GM23338 (cell line): ENCODE results near the gene TPMT. TPM values are rescaled to one million over a fixed set of nuclear protein-coding genes. Genes with fewer than 3 reads are reported as not detected.

Source experiments
- ATAC-seq: fragments of 200-7000 bp; cut with Tn5 transposase; 3 replicates; pipeline ENCODE4 v1.9.1; 2020
- DNase-seq: peaks from one replicate; pipeline ENCODE4 v3.0.0-alpha.2; 2015; ENCODE audit warnings: low spot score
- H2AFZ ChIP-seq: fragments of 200-600 bp; sonication (generic); 2 replicates; pipeline ENCODE4 v1.8.0; 2016; ENCODE audit warnings: antibody characterized with exemption, mild to moderate bottlenecking, moderate library complexity
- H3F3A ChIP-seq: fragments of 200-600 bp; sonication (generic); replicated peaks from 2 replicates; pipeline ENCODE4 v1.8.0; 2017; ENCODE audit warnings: antibody characterized with exemption, mixed run types, low read depth
- H3K27ac ChIP-seq: fragments of 200-600 bp; sonication (generic); 2 replicates; pipeline ENCODE4 v1.6.1; 2016; ENCODE audit warnings: low read depth
- H3K27me3 ChIP-seq: fragments of 200-600 bp; sonication (generic); 2 replicates; pipeline ENCODE4 v1.8.0; 2016; ENCODE audit warnings: mild to moderate bottlenecking, mixed run types, moderate library complexity; ENCODE audit not compliant: insufficient read depth
- H3K36me3 ChIP-seq: fragments of 200-600 bp; sonication (generic); 2 replicates; pipeline ENCODE4 v1.8.0; 2016; ENCODE audit warnings: mild to moderate bottlenecking; ENCODE audit not compliant: insufficient read depth
- H3K4me1 ChIP-seq: fragments of 200-600 bp; sonication (generic); 2 replicates; pipeline ENCODE4 v1.8.0; 2016; ENCODE audit warnings: mild to moderate bottlenecking, moderate library complexity; ENCODE audit not compliant: insufficient read depth
- H3K4me2 ChIP-seq: fragments of 200-600 bp; sonication (generic); 2 replicates; pipeline ENCODE4 v1.7.1; 2017; ENCODE audit warnings: mixed run types
- H3K4me3 ChIP-seq: fragments of 200-600 bp; sonication (generic); 2 replicates; pipeline ENCODE4 v1.6.1; 2016; ENCODE audit warnings: mixed run types
- H3K79me2 ChIP-seq: fragments of 200-600 bp; sonication (generic); replicated peaks from 2 replicates; pipeline ENCODE4 v1.8.0; 2017; ENCODE audit warnings: mild to moderate bottlenecking; ENCODE audit not compliant: insufficient read depth
- H3K9me2 ChIP-seq: fragments of 200-600 bp; sonication (generic); 2 replicates; pipeline ENCODE4 v1.8.0; 2017; ENCODE audit not compliant: insufficient read depth
- H4K20me1 ChIP-seq: fragments of 200-600 bp; sonication (generic); replicated peaks from 2 replicates; pipeline ENCODE4 v1.8.0; 2017; ENCODE audit warnings: mild to moderate bottlenecking; ENCODE audit not compliant: insufficient read depth
- H3K27ac Mint-ChIP-seq: 2 replicates; pipeline ENCODE4 v1.8.0; 2020; ENCODE audit warnings: inconsistent platforms, mild to moderate bottlenecking, moderate library complexity, mixed read lengths
- H3K27me3 Mint-ChIP-seq: 3 replicates; pipeline ENCODE4 v1.8.0; 2022; ENCODE audit warnings: low read depth, mild to moderate bottlenecking, moderate library complexity, mixed read lengths, inconsistent platforms; ENCODE audit not compliant: insufficient read depth, poor library complexity
- H3K36me3 Mint-ChIP-seq: 3 replicates; pipeline ENCODE4 v1.8.0; 2021; ENCODE audit warnings: low read depth, mild to moderate bottlenecking, inconsistent platforms, moderate library complexity, mixed read lengths
- H3K4me1 Mint-ChIP-seq: 3 replicates; pipeline ENCODE4 v1.8.0; 2020; ENCODE audit warnings: mild to moderate bottlenecking, inconsistent platforms, mixed read lengths
- H3K4me3 Mint-ChIP-seq: 3 replicates; pipeline ENCODE4 v1.8.0; 2021; ENCODE audit warnings: moderate library complexity, mild to moderate bottlenecking, inconsistent platforms, mixed read lengths
- H3K9me3 Mint-ChIP-seq: 3 replicates; pipeline ENCODE4 v1.8.0; 2020; ENCODE audit warnings: moderate library complexity, mild to moderate bottlenecking, inconsistent platforms, mixed read lengths
- JUNB ChIP-seq: IDR thresholded peaks from one replicate; pipeline ENCODE4 v1.6.1; 2016; ENCODE audit warnings: antibody characterized with exemption; ENCODE audit not compliant: unreplicated experiment
- polyA plus RNA-seq: library from polyadenylated mRNA; unstranded; fragments of >200 nt; fragmentation: Nextera tagmentation; extraction: Ambion mirVana; gene quantifications from 2 replicates; pipeline ENCODE4 v1.2.1, GENCODE V29; 2016
- total RNA-seq: library from RNA; depleted of rRNA; stranded (reverse); fragments of >200 nt; shearing (Covaris generic); gene quantifications from 2 replicates; pipeline ENCODE4 v1.2.3, GENCODE V29; 2014
- TF ChIP-seq, protein P1 (sequence below): IDR thresholded peaks from one replicate; pipeline ENCODE4 v1.6.1; 2018; ENCODE audit warnings: antibody characterized with exemption; ENCODE audit not compliant: unreplicated experiment
- TF ChIP-seq, protein P2 (sequence below), 2 experiments: fragments of 200-600 bp in 1 of 2; sonication (generic) in 1 of 2; conservative IDR thresholded peaks; 2 replicates each; pipeline versions ENCODE4 v1.5.1 to v1.6.1; 2016 to 2017; ENCODE audit warnings: antibody characterized with exemption in 2 of 2, low read depth in 2 of 2, mild to moderate bottlenecking in 2 of 2, moderate library complexity in 1 of 2
- TF ChIP-seq, protein P3 (sequence below): fragments of 250-450 bp; sonication (Bioruptor Pico); IDR thresholded peaks from 2 replicates; pipeline ENCODE4 v1.5.0; 2020; ENCODE audit warnings: mild to moderate bottlenecking, moderate library complexity

TPMT gene
- total and polyA plus RNA-seq, 2 experiments from 2014 or later, result 19.5 to 21.6 TPM

DNA sequence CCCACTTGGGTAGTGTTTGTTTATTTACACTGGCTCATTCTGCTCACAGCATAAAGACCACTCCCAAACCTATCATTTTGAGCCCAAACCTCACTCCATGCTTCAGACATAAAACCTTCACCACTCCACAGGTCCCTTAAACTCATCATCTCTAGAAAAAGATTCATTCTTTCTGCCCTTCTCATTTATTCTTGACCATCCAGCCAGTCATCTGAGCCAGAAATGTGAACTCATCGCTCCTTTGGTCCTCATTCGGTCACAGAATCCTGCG lies 12.4 kb downstream of the TPMT start:
- Mint-ChIP-seq H3K9me3 (no peaks in the 10 kb centered on the region), H3K36me3 (peaks cover 36% of the 10 kb centered on the region), H3K4me3 (no peak overlapping the region), H3K27ac (no peak overlapping the region), H3K4me1 (peaks cover 5% of the 10 kb centered on the region; the same call in 2 of the 3 replicates), H3K27me3 (no peaks in the 10 kb centered on the region)
- Histone ChIP-seq H3K4me1 (no peaks in the 10 kb centered on the region), H3K9me2 (no peaks in the 10 kb centered on the region), H4K20me1 (no peaks in the 10 kb centered on the region), H3K27ac (no peak overlapping the region), H3F3A (no peaks in the 10 kb centered on the region), H3K36me3 (peaks cover 21% of the 10 kb centered on the region), H3K27me3 (no peaks in the 10 kb centered on the region), H3K4me2 (no peak overlapping the region), H3K79me2 (no peaks in the 10 kb centered on the region), H3K4me3 (no peak overlapping the region), H2AFZ (no peak overlapping the region)
- no peak for ATAC-seq
- TF ChIP-seq, protein P1, sequence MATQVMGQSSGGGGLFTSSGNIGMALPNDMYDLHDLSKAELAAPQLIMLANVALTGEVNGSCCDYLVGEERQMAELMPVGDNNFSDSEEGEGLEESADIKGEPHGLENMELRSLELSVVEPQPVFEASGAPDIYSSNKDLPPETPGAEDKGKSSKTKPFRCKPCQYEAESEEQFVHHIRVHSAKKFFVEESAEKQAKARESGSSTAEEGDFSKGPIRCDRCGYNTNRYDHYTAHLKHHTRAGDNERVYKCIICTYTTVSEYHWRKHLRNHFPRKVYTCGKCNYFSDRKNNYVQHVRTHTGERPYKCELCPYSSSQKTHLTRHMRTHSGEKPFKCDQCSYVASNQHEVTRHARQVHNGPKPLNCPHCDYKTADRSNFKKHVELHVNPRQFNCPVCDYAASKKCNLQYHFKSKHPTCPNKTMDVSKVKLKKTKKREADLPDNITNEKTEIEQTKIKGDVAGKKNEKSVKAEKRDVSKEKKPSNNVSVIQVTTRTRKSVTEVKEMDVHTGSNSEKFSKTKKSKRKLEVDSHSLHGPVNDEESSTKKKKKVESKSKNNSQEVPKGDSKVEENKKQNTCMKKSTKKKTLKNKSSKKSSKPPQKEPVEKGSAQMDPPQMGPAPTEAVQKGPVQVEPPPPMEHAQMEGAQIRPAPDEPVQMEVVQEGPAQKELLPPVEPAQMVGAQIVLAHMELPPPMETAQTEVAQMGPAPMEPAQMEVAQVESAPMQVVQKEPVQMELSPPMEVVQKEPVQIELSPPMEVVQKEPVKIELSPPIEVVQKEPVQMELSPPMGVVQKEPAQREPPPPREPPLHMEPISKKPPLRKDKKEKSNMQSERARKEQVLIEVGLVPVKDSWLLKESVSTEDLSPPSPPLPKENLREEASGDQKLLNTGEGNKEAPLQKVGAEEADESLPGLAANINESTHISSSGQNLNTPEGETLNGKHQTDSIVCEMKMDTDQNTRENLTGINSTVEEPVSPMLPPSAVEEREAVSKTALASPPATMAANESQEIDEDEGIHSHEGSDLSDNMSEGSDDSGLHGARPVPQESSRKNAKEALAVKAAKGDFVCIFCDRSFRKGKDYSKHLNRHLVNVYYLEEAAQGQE, result no peak
- TF ChIP-seq, protein P2, sequence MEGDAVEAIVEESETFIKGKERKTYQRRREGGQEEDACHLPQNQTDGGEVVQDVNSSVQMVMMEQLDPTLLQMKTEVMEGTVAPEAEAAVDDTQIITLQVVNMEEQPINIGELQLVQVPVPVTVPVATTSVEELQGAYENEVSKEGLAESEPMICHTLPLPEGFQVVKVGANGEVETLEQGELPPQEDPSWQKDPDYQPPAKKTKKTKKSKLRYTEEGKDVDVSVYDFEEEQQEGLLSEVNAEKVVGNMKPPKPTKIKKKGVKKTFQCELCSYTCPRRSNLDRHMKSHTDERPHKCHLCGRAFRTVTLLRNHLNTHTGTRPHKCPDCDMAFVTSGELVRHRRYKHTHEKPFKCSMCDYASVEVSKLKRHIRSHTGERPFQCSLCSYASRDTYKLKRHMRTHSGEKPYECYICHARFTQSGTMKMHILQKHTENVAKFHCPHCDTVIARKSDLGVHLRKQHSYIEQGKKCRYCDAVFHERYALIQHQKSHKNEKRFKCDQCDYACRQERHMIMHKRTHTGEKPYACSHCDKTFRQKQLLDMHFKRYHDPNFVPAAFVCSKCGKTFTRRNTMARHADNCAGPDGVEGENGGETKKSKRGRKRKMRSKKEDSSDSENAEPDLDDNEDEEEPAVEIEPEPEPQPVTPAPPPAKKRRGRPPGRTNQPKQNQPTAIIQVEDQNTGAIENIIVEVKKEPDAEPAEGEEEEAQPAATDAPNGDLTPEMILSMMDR (conservative IDR thresholded peaks at IDR 0.05; ENCODE audit: low read depth in 2 of 2), result no peak
- TF ChIP-seq JUNB, result no peak
- TF ChIP-seq, protein P3, sequence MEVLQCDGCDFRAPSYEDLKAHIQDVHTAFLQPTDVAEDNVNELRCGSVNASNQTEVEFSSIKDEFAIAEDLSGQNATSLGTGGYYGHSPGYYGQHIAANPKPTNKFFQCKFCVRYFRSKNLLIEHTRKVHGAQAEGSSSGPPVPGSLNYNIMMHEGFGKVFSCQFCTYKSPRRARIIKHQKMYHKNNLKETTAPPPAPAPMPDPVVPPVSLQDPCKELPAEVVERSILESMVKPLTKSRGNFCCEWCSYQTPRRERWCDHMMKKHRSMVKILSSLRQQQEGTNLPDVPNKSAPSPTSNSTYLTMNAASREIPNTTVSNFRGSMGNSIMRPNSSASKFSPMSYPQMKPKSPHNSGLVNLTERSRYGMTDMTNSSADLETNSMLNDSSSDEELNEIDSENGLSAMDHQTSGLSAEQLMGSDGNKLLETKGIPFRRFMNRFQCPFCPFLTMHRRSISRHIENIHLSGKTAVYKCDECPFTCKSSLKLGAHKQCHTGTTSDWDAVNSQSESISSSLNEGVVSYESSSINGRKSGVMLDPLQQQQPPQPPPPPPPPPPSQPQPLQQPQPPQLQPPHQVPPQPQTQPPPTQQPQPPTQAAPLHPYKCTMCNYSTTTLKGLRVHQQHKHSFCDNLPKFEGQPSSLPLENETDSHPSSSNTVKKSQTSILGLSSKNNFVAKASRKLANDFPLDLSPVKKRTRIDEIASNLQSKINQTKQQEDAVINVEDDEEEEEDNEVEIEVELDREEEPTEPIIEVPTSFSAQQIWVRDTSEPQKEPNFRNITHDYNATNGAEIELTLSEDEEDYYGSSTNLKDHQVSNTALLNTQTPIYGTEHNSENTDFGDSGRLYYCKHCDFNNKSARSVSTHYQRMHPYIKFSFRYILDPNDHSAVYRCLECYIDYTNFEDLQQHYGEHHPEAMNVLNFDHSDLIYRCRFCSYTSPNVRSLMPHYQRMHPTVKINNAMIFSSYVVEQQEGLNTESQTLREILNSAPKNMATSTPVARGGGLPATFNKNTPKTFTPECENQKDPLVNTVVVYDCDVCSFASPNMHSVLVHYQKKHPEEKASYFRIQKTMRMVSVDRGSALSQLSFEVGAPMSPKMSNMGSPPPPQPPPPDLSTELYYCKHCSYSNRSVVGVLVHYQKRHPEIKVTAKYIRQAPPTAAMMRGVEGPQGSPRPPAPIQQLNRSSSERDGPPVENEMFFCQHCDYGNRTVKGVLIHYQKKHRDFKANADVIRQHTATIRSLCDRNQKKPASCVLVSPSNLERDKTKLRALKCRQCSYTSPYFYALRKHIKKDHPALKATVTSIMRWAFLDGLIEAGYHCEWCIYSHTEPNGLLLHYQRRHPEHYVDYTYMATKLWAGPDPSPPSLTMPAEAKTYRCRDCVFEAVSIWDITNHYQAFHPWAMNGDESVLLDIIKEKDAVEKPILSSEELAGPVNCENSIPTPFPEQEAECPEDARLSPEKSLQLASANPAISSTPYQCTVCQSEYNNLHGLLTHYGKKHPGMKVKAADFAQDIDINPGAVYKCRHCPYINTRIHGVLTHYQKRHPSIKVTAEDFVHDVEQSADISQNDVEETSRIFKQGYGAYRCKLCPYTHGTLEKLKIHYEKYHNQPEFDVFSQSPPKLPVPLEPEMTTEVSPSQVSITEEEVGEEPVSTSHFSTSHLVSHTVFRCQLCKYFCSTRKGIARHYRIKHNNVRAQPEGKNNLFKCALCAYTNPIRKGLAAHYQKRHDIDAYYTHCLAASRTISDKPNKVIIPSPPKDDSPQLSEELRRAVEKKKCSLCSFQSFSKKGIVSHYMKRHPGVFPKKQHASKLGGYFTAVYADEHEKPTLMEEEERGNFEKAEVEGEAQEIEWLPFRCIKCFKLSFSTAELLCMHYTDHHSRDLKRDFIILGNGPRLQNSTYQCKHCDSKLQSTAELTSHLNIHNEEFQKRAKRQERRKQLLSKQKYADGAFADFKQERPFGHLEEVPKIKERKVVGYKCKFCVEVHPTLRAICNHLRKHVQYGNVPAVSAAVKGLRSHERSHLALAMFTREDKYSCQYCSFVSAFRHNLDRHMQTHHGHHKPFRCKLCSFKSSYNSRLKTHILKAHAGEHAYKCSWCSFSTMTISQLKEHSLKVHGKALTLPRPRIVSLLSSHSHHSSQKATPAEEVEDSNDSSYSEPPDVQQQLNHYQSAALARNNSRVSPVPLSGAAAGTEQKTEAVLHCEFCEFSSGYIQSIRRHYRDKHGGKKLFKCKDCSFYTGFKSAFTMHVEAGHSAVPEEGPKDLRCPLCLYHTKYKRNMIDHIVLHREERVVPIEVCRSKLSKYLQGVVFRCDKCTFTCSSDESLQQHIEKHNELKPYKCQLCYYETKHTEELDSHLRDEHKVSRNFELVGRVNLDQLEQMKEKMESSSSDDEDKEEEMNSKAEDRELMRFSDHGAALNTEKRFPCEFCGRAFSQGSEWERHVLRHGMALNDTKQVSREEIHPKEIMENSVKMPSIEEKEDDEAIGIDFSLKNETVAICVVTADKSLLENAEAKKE, result no peak
- no peak for DNase-seq
